HepG2 (cell line): Measurements from ENCODE around the gene DDX24. TPM values are rescaled to one million over a fixed set of nuclear protein-coding genes. Genes with fewer than 3 reads are reported as not detected.

Experiments used
- FOXO1 ChIP-seq: sonication (generic); formaldehyde crosslinking; IDR thresholded peaks from 2 replicates; pipeline ENCODE4 v1.4.0; 2020; ENCODE audit warnings: missing genetic modification reagents
- KLF12 ChIP-seq: sonication (generic); formaldehyde crosslinking; IDR thresholded peaks from 2 replicates; pipeline ENCODE4 v1.4.0; 2020; ENCODE audit warnings: missing genetic modification reagents, borderline replicate concordance
- LCORL ChIP-seq, 2 experiments: fragments of 450-650 bp in 1 of 2; sonication (generic) in 1 of 2; formaldehyde crosslinking in 1 of 2; IDR thresholded peaks; 2 replicates each; pipeline versions ENCODE4 v1.5.0 to v1.6.1; 2017 to 2020; ENCODE audit warnings: antibody characterized with exemption in 1 of 2, missing genetic modification reagents in 1 of 2
- ONECUT2 ChIP-seq: sonication (generic); formaldehyde crosslinking; IDR thresholded peaks from 2 replicates; pipeline ENCODE4 v1.4.0; 2020; ENCODE audit warnings: missing genetic modification reagents
- SMAD9 ChIP-seq: sonication (generic); formaldehyde crosslinking; IDR thresholded peaks from 2 replicates; pipeline ENCODE4 v1.5.1; 2020; ENCODE audit warnings: mild to moderate bottlenecking, missing genetic modification reagents
- ZNF138 ChIP-seq: sonication (generic); formaldehyde crosslinking; IDR thresholded peaks from 2 replicates; pipeline ENCODE4 v1.5.0; 2020; ENCODE audit warnings: mild to moderate bottlenecking, low read depth, missing genetic modification reagents
- ZNF30 ChIP-seq: sonication (generic); formaldehyde crosslinking; IDR thresholded peaks from 2 replicates; pipeline ENCODE4 v1.5.0; 2020; ENCODE audit warnings: mild to moderate bottlenecking, missing genetic modification reagents
- polyA plus RNA-seq, 8 experiments: library from polyadenylated mRNA; depleted of rRNA in 3 of 8; stranded (reverse) in 7 of 8; unstranded in 1 of 8; fragments of >200 nt; fragmentation: Illumina TruSeq in 4 of 8; extraction: Trizol in 4 of 8; gene quantifications; 2 replicates each; pipeline versions ENCODE4 v1.2.1 to v1.2.3, GENCODE V29; 2011 to 2016; ENCODE audit warnings: low read depth in 4 of 8, missing spikeins in 1 of 8, mixed read lengths in 1 of 8; ENCODE audit not compliant: insufficient read depth in 1 of 8
- total RNA-seq, 5 experiments: library from RNA; depleted of rRNA; stranded (reverse); fragments of >200 nt; fragmentation: Illumina TruSeq; extraction: Trizol; gene quantifications; 2 replicates each; pipeline ENCODE4 v1.2.3, GENCODE V29; 2016; ENCODE audit warnings: low read depth in 1 of 5
- TF ChIP-seq, protein P1 (sequence below): IDR thresholded peaks from 2 replicates; pipeline ENCODE4 v1.6.1; 2016; ENCODE audit warnings: missing genetic modification reagents, missing compliant biosample characterization
- TF ChIP-seq, protein P2 (sequence below): fragments of 450-650 bp; IDR thresholded peaks from 2 replicates; pipeline ENCODE4 v1.6.1; 2017
- TF ChIP-seq, protein P3 (sequence below): sonication (generic); formaldehyde crosslinking; IDR thresholded peaks from 2 replicates; pipeline ENCODE4 v1.5.1; 2020; ENCODE audit warnings: mild to moderate bottlenecking, missing genetic modification reagents
- TF ChIP-seq, protein P4 (sequence below): sonication (generic); formaldehyde crosslinking; IDR thresholded peaks from 2 replicates; pipeline ENCODE4 v1.8.0; 2022; ENCODE audit warnings: mild to moderate bottlenecking, missing genetic modification reagents, borderline replicate concordance
- TF ChIP-seq, protein P5 (sequence below): IDR thresholded peaks from 2 replicates; pipeline ENCODE4 v1.6.1; 2016; ENCODE audit warnings: low read depth, missing genetic modification reagents, missing compliant biosample characterization

Gene DDX24
- total and polyA plus RNA-seq, 2 of the 13 experiments (the other 11 are each of a cell fraction or from before 2014, with no cell fraction given): 67.3 to 149 TPM

DNA sequence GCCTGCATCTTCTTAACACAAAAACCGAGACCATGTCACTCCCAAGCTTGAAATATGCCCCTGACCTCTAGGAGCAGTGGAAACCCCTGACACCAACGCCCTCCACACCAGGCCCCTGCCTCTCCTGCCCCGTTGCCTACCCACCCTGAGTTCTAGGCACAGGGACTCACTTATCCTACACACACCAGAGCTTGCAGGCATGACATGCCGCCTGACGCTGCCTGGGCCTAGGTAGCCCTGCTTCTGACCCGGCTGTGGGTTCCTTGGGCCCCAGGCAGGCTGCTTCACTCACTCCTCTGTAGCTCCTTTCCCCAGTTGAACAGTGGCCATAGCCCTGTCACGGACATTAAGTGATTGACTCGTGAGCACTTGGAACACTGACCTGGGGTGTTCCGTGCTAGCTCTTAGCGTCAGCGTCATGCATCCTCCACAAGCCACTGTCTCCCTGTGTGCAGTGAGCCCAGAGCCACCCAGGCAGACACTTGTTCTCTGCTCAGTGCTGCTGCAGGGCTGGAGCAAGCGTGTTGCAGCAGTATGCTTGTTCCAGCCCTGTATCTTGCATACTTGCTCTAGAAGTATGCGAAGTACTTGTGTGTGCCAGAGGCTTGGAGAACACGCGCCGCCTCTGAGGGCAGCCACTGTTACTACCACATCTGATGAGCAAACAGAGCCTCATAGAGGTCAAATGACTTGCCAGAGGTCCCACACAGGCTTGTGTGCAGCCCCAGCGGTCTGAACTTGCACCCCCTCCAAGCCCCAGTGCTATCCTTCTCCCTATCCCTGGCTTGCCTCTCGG, 39.3 kb downstream of the DDX24 start (continued):
- TF ChIP-seq, protein P1, sequence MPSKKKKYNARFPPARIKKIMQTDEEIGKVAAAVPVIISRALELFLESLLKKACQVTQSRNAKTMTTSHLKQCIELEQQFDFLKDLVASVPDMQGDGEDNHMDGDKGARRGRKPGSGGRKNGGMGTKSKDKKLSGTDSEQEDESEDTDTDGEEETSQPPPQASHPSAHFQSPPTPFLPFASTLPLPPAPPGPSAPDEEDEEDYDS (CRISPR knock-in tag): no peak
- TF ChIP-seq, protein P2, sequence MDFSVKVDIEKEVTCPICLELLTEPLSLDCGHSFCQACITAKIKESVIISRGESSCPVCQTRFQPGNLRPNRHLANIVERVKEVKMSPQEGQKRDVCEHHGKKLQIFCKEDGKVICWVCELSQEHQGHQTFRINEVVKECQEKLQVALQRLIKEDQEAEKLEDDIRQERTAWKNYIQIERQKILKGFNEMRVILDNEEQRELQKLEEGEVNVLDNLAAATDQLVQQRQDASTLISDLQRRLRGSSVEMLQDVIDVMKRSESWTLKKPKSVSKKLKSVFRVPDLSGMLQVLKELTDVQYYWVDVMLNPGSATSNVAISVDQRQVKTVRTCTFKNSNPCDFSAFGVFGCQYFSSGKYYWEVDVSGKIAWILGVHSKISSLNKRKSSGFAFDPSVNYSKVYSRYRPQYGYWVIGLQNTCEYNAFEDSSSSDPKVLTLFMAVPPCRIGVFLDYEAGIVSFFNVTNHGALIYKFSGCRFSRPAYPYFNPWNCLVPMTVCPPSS: no peak
- TF ChIP-seq SMAD9 (CRISPR knock-in tag) (no peak), KLF12 (CRISPR knock-in tag) (no peak), LCORL (IDR thresholded peaks at IDR 0.05) (no peak), LCORL (CRISPR knock-in tag; IDR thresholded peaks at IDR 0.05) (no peak), ZNF138 (CRISPR knock-in tag) (no peak), ONECUT2 (no peak), ZNF30 (CRISPR knock-in tag) (no peak), FOXO1 (CRISPR knock-in tag) (no peak)
- TF ChIP-seq, protein P3, sequence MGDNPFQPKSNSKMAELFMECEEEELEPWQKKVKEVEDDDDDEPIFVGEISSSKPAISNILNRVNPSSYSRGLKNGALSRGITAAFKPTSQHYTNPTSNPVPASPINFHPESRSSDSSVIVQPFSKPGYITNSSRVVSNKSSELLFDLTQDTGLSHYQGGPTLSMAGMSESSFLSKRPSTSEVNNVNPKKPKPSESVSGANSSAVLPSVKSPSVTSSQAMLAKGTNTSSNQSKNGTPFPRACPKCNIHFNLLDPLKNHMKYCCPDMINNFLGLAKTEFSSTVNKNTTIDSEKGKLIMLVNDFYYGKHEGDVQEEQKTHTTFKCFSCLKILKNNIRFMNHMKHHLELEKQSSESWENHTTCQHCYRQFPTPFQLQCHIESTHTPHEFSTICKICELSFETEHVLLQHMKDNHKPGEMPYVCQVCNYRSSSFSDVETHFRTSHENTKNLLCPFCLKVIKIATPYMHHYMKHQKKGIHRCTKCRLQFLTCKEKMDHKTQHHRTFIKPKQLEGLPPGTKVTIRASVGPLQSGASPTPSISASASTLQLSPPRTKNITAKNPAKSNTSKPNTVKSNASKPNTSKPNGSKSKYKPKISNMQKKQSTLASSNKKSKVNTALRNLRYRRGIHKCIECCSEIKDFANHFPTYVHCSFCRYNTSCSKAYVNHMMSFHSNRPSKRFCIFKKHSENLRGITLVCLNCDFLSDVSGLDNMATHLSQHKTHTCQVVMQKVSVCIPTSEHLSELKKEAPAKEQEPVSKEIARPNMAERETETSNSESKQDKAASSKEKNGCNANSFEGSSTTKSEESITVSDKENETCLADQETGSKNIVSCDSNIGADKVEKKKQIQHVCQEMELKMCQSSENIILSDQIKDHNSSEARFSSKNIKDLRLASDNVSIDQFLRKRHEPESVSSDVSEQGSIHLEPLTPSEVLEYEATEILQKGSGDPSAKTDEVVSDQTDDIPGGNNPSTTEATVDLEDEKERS (CRISPR knock-in tag): no peak
- TF ChIP-seq, protein P4, sequence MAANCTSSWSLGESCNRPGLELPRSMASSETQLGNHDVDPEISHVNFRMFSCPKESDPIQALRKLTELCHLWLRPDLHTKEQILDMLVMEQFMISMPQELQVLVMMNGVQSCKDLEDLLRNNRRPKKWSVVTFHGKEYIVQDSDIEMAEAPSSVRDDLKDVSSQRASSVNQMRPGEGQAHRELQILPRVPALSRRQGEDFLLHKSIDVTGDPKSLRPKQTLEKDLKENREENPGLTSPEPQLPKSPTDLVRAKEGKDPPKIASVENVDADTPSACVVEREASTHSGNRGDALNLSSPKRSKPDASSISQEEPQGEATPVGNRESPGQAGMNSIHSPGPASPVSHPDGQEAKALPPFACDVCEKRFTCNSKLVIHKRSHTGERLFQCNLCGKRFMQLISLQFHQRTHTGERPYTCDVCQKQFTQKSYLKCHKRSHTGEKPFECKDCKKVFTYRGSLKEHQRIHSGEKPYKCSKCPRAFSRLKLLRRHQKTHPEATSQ: no peak
- TF ChIP-seq, protein P5, sequence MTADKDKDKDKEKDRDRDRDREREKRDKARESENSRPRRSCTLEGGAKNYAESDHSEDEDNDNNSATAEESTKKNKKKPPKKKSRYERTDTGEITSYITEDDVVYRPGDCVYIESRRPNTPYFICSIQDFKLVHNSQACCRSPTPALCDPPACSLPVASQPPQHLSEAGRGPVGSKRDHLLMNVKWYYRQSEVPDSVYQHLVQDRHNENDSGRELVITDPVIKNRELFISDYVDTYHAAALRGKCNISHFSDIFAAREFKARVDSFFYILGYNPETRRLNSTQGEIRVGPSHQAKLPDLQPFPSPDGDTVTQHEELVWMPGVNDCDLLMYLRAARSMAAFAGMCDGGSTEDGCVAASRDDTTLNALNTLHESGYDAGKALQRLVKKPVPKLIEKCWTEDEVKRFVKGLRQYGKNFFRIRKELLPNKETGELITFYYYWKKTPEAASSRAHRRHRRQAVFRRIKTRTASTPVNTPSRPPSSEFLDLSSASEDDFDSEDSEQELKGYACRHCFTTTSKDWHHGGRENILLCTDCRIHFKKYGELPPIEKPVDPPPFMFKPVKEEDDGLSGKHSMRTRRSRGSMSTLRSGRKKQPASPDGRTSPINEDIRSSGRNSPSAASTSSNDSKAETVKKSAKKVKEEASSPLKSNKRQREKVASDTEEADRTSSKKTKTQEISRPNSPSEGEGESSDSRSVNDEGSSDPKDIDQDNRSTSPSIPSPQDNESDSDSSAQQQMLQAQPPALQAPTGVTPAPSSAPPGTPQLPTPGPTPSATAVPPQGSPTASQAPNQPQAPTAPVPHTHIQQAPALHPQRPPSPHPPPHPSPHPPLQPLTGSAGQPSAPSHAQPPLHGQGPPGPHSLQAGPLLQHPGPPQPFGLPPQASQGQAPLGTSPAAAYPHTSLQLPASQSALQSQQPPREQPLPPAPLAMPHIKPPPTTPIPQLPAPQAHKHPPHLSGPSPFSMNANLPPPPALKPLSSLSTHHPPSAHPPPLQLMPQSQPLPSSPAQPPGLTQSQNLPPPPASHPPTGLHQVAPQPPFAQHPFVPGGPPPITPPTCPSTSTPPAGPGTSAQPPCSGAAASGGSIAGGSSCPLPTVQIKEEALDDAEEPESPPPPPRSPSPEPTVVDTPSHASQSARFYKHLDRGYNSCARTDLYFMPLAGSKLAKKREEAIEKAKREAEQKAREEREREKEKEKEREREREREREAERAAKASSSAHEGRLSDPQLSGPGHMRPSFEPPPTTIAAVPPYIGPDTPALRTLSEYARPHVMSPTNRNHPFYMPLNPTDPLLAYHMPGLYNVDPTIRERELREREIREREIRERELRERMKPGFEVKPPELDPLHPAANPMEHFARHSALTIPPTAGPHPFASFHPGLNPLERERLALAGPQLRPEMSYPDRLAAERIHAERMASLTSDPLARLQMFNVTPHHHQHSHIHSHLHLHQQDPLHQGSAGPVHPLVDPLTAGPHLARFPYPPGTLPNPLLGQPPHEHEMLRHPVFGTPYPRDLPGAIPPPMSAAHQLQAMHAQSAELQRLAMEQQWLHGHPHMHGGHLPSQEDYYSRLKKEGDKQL (CRISPR knock-in tag): no peak
